K562 (cell line): ENCODE results near the gene PLA2G15. TPM values are rescaled to one million over a fixed set of nuclear protein-coding genes. Genes with fewer than 3 reads are reported as not detected.

ENCODE experiments used
- DPF2 ChIP-seq: fragments of 450-650 bp; IDR thresholded peaks from 2 replicates; pipeline ENCODE4 v1.6.1; 2016
- EWSR1 ChIP-seq: fragments of 450-650 bp; IDR thresholded peaks from 2 replicates; pipeline ENCODE4 v1.6.1; 2018; ENCODE audit warnings: borderline replicate concordance, mild to moderate bottlenecking, low read depth, moderate library complexity; ENCODE audit not compliant: partially characterized antibody
- FIP1L1 ChIP-seq: fragments of 200-400 bp; formaldehyde crosslinking; IDR thresholded peaks from 2 replicates; pipeline ENCODE4 v1.6.1; 2018; ENCODE audit warnings: mild to moderate bottlenecking, low read depth, low read length; ENCODE audit not compliant: poor library complexity, severe bottlenecking
- FOXJ2 ChIP-seq: fragments of 200-800 bp; sonication (Bioruptor generic); IDR thresholded peaks from 2 replicates; pipeline ENCODE4 v1.6.1; 2016; ENCODE audit warnings: missing genetic modification characterization, missing compliant biosample characterization
- HINFP ChIP-seq: fragments of 450-650 bp; conservative IDR thresholded peaks from 2 replicates; pipeline ENCODE4 v1.6.1; 2016; ENCODE audit warnings: missing genetic modification characterization, low read depth, mild to moderate bottlenecking, control low read depth, missing compliant biosample characterization
- HNRNPK ChIP-seq: fragments of 200-400 bp; formaldehyde crosslinking; IDR thresholded peaks from one replicate; pipeline ENCODE4 v1.6.1; 2018; ENCODE audit warnings: mild to moderate bottlenecking, low read depth, low read length; ENCODE audit not compliant: poor library complexity, severe bottlenecking
- MAFK ChIP-seq: IDR thresholded peaks from 2 replicates; pipeline ENCODE4 v1.6.1; 2011; ENCODE audit warnings: low read length, improper control_type of control experiment
- MBD1 ChIP-seq: fragments of 250-450 bp; sonication (Bioruptor Pico); IDR thresholded peaks from 2 replicates; pipeline ENCODE4 v1.8.0; 2022; ENCODE audit warnings: inconsistent platforms
- MTF1 ChIP-seq: fragments of 250-450 bp; sonication (Bioruptor Pico); IDR thresholded peaks from 2 replicates; pipeline ENCODE4 v1.9.0; 2021; ENCODE audit warnings: moderate library complexity, mild to moderate bottlenecking, inconsistent platforms, borderline replicate concordance
- NCOA1 ChIP-seq: fragments of 450-650 bp; IDR thresholded peaks from 2 replicates; pipeline ENCODE4 v1.6.1; 2016; ENCODE audit warnings: low read depth
- PHB ChIP-seq: fragments of 250-450 bp; sonication (Bioruptor Pico); IDR thresholded peaks from 2 replicates; pipeline ENCODE4 v1.5.0; 2021
- POLR2A ChIP-seq: fragments of 450-650 bp; conservative IDR thresholded peaks from 2 replicates; pipeline ENCODE4 v1.6.1; 2016
- RB1 ChIP-seq: fragments of 450-650 bp; IDR thresholded peaks from 2 replicates; pipeline ENCODE4 v1.6.1; 2017; ENCODE audit warnings: low read depth, mild to moderate bottlenecking
- SIRT6 ChIP-seq: IDR thresholded peaks from one replicate; pipeline ENCODE4 v1.6.1; 2012; ENCODE audit warnings: low read depth, mild to moderate bottlenecking, control low read depth, inconsistent platforms, low read length, moderate library complexity
- SMAD4 ChIP-seq: fragments of 250-450 bp; sonication (Bioruptor Pico); conservative IDR thresholded peaks from 2 replicates; pipeline ENCODE4 v1.8.0; 2021; ENCODE audit warnings: inconsistent platforms, mild to moderate bottlenecking, moderate library complexity
- SRSF3 ChIP-seq: fragments of 200-400 bp; formaldehyde crosslinking; IDR thresholded peaks from 2 replicates; pipeline ENCODE4 v1.6.1; 2016; ENCODE audit warnings: mild to moderate bottlenecking, low read length, moderate library complexity; ENCODE audit not compliant: insufficient read depth
- STAT5B ChIP-seq: fragments of 250-450 bp; sonication (Bioruptor Pico); IDR thresholded peaks from 2 replicates; pipeline ENCODE4 v1.8.0; 2021; ENCODE audit warnings: mild to moderate bottlenecking, inconsistent platforms
- ZBTB7A ChIP-seq: IDR thresholded peaks from 2 replicates; pipeline ENCODE4 v1.6.1; 2011; ENCODE audit warnings: low read depth, mild to moderate bottlenecking, low read length, moderate library complexity, borderline replicate concordance; ENCODE audit not compliant: control insufficient read depth
- ZFP1 ChIP-seq: fragments of 450-650 bp; formaldehyde crosslinking; IDR thresholded peaks from 2 replicates; pipeline ENCODE4 v1.4.0; 2020; ENCODE audit warnings: mild to moderate bottlenecking, mixed read lengths
- ZNF184 ChIP-seq: sonication (generic); formaldehyde crosslinking; IDR thresholded peaks from 2 replicates; pipeline ENCODE4 v1.5.0; 2020; ENCODE audit warnings: missing genetic modification reagents
- polyA plus RNA-seq, 8 experiments: library from polyadenylated mRNA; depleted of rRNA in 4 of 8; stranded (reverse) in 5 of 8; unstranded in 3 of 8; fragments of >200 nt; fragmentation: Nextera tagmentation in 2 of 8; fragmentation: Illumina TruSeq in 1 of 8; extraction: Ambion mirVana in 2 of 8; extraction: Trizol in 1 of 8; gene quantifications; 2 replicates each; pipeline versions ENCODE4 v1.2.1 to v1.2.3, GENCODE V29; 2011 to 2014; ENCODE audit warnings: inconsistent platforms in 1 of 8, missing spikeins in 1 of 8
- total RNA-seq, 7 experiments: library from RNA; depleted of rRNA in 6 of 7; stranded (reverse); fragments of >200 nt in 6 of 7; fragmentation: Illumina TruSeq in 2 of 7; extraction: Trizol in 2 of 7; gene quantifications; 2 replicates each; pipeline versions ENCODE4 v1.2.1 to v1.2.3, GENCODE V29; 2011 to 2021; ENCODE audit warnings: low replicate concordance in 1 of 7
- TF ChIP-seq, protein P1 (sequence below): fragments of 250-450 bp; sonication (Bioruptor Pico); IDR thresholded peaks from 2 replicates; pipeline ENCODE4 v1.8.0; 2022; ENCODE audit warnings: moderate library complexity, mild to moderate bottlenecking, inconsistent platforms
- TF ChIP-seq, protein P2 (sequence below): sonication (generic); formaldehyde crosslinking; IDR thresholded peaks from 2 replicates; pipeline ENCODE4 v1.8.1; 2023; ENCODE audit warnings: mild to moderate bottlenecking, missing genetic modification reagents, moderate library complexity

PLA2G15 gene
- total and polyA plus RNA-seq, 9 of the 15 experiments (the other 6 are each of a cell fraction or from before 2014, with no cell fraction given), result 0.42 to 8.6 (median 4.8) TPM

- TF ChIP-seq STAT5B (no peak), POLR2A (peak; percentile 76), MBD1 (CRISPR knock-in tag) (no peak), FOXJ2 (tag) (no peak), SMAD4 (peak; percentile 99), ZBTB7A (no peak), MAFK (no peak), NCOA1 (no peak), SIRT6 (no peak), FIP1L1 (peak; percentile 77), SRSF3 (no peak), HINFP (tag) (no peak), MTF1 (no peak), ZNF184 (CRISPR knock-in tag) (no peak), ZFP1 (CRISPR knock-in tag) (no peak), EWSR1 (no peak), HNRNPK (no peak), RB1 (peak; percentile 80; the same call in 1 of the 2 replicates), DPF2 (no peak; the same call in 1 of the 2 replicates), PHB (CRISPR knock-in tag) (no peak)
- TF ChIP-seq, protein P1, sequence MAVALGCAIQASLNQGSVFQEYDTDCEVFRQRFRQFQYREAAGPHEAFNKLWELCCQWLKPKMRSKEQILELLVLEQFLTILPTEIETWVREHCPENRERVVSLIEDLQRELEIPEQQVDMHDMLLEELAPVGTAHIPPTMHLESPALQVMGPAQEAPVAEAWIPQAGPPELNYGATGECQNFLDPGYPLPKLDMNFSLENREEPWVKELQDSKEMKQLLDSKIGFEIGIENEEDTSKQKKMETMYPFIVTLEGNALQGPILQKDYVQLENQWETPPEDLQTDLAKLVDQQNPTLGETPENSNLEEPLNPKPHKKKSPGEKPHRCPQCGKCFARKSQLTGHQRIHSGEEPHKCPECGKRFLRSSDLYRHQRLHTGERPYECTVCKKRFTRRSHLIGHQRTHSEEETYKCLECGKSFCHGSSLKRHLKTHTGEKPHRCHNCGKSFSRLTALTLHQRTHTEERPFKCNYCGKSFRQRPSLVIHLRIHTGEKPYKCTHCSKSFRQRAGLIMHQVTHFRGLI, result no peak
- TF ChIP-seq, protein P2, sequence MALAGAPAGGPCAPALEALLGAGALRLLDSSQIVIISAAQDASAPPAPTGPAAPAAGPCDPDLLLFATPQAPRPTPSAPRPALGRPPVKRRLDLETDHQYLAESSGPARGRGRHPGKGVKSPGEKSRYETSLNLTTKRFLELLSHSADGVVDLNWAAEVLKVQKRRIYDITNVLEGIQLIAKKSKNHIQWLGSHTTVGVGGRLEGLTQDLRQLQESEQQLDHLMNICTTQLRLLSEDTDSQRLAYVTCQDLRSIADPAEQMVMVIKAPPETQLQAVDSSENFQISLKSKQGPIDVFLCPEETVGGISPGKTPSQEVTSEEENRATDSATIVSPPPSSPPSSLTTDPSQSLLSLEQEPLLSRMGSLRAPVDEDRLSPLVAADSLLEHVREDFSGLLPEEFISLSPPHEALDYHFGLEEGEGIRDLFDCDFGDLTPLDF (CRISPR knock-in tag), result 0 out of 2 replicates have a peak, but pooled peaks have one; percentile 5
These were observed 19.2 kb downstream of the PLA2G15 start, which contains the start of gene SLC7A6 (continued) for GRCh38 chr16:68264128-68265077.
